SU-DHL-6 (cell line): ENCODE data around the gene BMP7.

Source experiments
- H2AFZ ChIP-seq: fragments of 200-600 bp; sonication (generic); 2 replicates; pipeline ENCODE4 v1.6.1; 2014; ENCODE audit warnings: low read depth, mild to moderate bottlenecking, moderate library complexity, mixed read lengths, antibody characterized with exemption, low read length; ENCODE audit not compliant: severe bottlenecking
- H3F3A ChIP-seq: fragments of 200-600 bp; shearing (Covaris generic); 2 replicates; pipeline ENCODE4 v1.6.0; 2016; ENCODE audit warnings: antibody characterized with exemption, mild to moderate bottlenecking; ENCODE audit not compliant: insufficient read depth
- H3K27ac ChIP-seq: fragments of 200-600 bp; sonication (generic); 2 replicates; pipeline ENCODE4 v1.5.1; 2016; ENCODE audit warnings: low read depth, mild to moderate bottlenecking, low read length, moderate library complexity, mixed read lengths
- H3K27me3 ChIP-seq: fragments of 200-600 bp; sonication (generic), shearing (Covaris generic); 2 replicates; pipeline ENCODE4 v1.6.0; 2014; ENCODE audit warnings: mild to moderate bottlenecking, low read length
- H3K36me3 ChIP-seq: fragments of 200-600 bp; sonication (generic); 2 replicates; pipeline ENCODE4 v1.6.1; 2014; ENCODE audit warnings: mild to moderate bottlenecking, low read length, mixed read lengths
- H3K4me2 ChIP-seq: fragments of 300-600, 200-600 bp; shearing (Covaris generic), sonication (generic); 2 replicates; pipeline ENCODE4 v1.6.0; 2014; ENCODE audit warnings: low read length, low read depth, mild to moderate bottlenecking; ENCODE audit not compliant: poor library complexity, severe bottlenecking
- H3K4me3 ChIP-seq: fragments of 200-600 bp; sonication (generic); 2 replicates; pipeline ENCODE4 v1.5.1; 2014; ENCODE audit warnings: antibody characterized with exemption, low read length, mild to moderate bottlenecking, mixed read lengths; ENCODE audit not compliant: insufficient read depth, poor library complexity, severe bottlenecking
- H3K79me2 ChIP-seq: fragments of 200-600 bp; sonication (generic); 2 replicates; pipeline ENCODE4 v1.6.1; 2014; ENCODE audit warnings: mild to moderate bottlenecking, low read length, moderate library complexity; ENCODE audit not compliant: insufficient read depth
- H3K9ac ChIP-seq: fragments of 200-600 bp; sonication (generic); 2 replicates; pipeline ENCODE4 v1.7.0; 2014; ENCODE audit warnings: mild to moderate bottlenecking, low read length
- H3K9me2 ChIP-seq: fragments of 200-600 bp; sonication (generic); replicated peaks from 2 replicates; pipeline ENCODE4 v1.6.1; 2014; ENCODE audit warnings: low read length; ENCODE audit not compliant: insufficient read depth
- H3K9me3 ChIP-seq: fragments of 200-600 bp; sonication (generic); 2 replicates; pipeline ENCODE4 v1.6.1; 2014; ENCODE audit warnings: low read length, mixed read lengths; ENCODE audit not compliant: insufficient read depth
- H4K20me1 ChIP-seq: fragments of 200-600 bp; sonication (generic); 2 replicates; pipeline ENCODE4 v1.6.1; 2014; ENCODE audit warnings: low read depth, mild to moderate bottlenecking, antibody characterized with exemption, low read length, moderate library complexity, mixed read lengths
- CTCF ChIP-seq: fragments of 200-600 bp; sonication (generic); IDR thresholded peaks from one replicate; pipeline ENCODE4 v1.5.1; 2017; ENCODE audit warnings: antibody characterized with exemption, mild to moderate bottlenecking, low read length, moderate library complexity; ENCODE audit not compliant: insufficient read depth, poor library complexity, severe bottlenecking
- EZH2phosphoT487 ChIP-seq: fragments of 200-600 bp; sonication (generic), shearing (Covaris generic); conservative IDR thresholded peaks from 2 replicates; pipeline ENCODE4 v1.6.1; 2018; ENCODE audit warnings: mild to moderate bottlenecking, antibody characterized with exemption, low read length, moderate library complexity, mixed read lengths

The BMP7 gene

DNA sequence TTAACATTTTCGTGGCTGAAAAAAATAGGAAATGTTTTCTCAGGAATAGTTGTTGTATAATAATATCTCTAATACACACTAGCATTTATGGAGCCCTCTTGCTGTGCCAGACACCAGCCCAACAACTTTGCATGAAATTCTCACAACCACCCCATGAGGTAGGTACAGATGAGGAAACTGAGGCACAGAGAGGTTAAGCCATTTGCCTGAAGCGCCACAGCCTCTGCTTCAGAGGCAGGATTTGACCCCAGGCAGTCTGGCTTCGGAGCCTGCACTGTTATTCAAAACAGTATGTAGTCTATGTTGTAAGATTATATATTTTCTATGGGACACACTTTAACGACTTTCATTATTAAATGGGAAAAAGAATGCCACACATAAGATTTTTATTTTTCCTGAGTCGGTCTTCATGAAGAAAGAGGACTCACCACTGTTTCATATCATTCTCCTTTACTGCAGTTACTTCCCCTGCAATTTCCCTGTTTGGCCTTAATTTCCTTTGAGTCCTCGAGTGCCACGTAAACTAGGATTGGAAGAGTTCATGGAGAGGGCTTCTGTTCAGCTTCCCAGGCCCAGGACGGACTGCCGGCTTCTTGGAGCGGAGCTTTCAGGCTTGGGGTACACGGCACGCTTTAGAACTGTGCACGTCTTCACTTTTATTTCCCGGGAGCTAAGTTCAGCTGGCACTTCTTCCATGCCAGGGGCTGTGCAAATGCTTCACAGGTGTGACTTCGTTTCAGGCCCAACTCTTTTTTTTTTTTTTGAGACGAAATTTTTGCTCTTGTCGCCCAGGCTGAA lies 128.0 kb downstream of the BMP7 start:
- no peak for TF ChIP-seq EZH2phosphoT487
- TF ChIP-seq CTCF, result no peak
- no peaks in the 10 kb centered on the region for H3K27me3 ChIP-seq
- no peaks in the 10 kb centered on the region for H3K79me2 ChIP-seq
- H3K4me2 ChIP-seq, result no peak overlapping the region
- no peaks in the 10 kb centered on the region for H4K20me1 ChIP-seq
- H3K4me3 ChIP-seq, result no peak overlapping the region
- no peaks in the 10 kb centered on the region for H3K36me3 ChIP-seq
- no peak overlapping the region for H3K9ac ChIP-seq
- no peaks in the 10 kb centered on the region for H3K9me3 ChIP-seq
- H3F3A ChIP-seq, result no peaks in the 10 kb centered on the region
- H3K9me2 ChIP-seq, result no peaks in the 10 kb centered on the region
- H3K27ac ChIP-seq, result no peak overlapping the region
- H2AFZ ChIP-seq, result no peak overlapping the region

- Histone ChIP-seq H3K36me3 (no peaks in the 10 kb centered on the region), H3K4me2 (no peak overlapping the region), H3K9me2 (no peaks in the 10 kb centered on the region), H3F3A (no peaks in the 10 kb centered on the region), H2AFZ (no peak overlapping the region), H3K27ac (no peak overlapping the region), H4K20me1 (no peaks in the 10 kb centered on the region), H3K4me3 (no peak overlapping the region), H3K9me3 (no peaks in the 10 kb centered on the region), H3K9ac (no peak overlapping the region), H3K79me2 (no peaks in the 10 kb centered on the region), H3K27me3 (no peaks in the 10 kb centered on the region)
- no peak for TF ChIP-seq CTCF
Measured at GRCh38 chr20:57137676-57138075, 128.8 kb downstream of the BMP7 start.

GRCh38 chr20:57136734-57137133 lies 129.7 kb downstream of the BMP7 start:
- Histone ChIP-seq H3K27ac (no peak overlapping the region), H2AFZ (no peak overlapping the region), H4K20me1 (no peaks in the 10 kb centered on the region), H3K4me3 (no peak overlapping the region), H3K9me3 (no peaks in the 10 kb centered on the region), H3K9ac (no peak overlapping the region), H3K36me3 (no peaks in the 10 kb centered on the region), H3K27me3 (no peaks in the 10 kb centered on the region), H3K4me2 (no peak overlapping the region), H3K9me2 (no peaks in the 10 kb centered on the region), H3K79me2 (no peaks in the 10 kb centered on the region), H3F3A (no peaks in the 10 kb centered on the region)
- TF ChIP-seq CTCF (no peak), EZH2phosphoT487 (no peak)
